LNCAP (cell line): ENCODE data around the gene MIF4GD.

Experiments used
- TF ChIP-seq, protein P1 (sequence below): fragments of 450-650 bp; IDR thresholded peaks from 2 replicates; pipeline ENCODE4 v1.5.1; 2017; ENCODE audit warnings: mild to moderate bottlenecking

Gene MIF4GD

DNA sequence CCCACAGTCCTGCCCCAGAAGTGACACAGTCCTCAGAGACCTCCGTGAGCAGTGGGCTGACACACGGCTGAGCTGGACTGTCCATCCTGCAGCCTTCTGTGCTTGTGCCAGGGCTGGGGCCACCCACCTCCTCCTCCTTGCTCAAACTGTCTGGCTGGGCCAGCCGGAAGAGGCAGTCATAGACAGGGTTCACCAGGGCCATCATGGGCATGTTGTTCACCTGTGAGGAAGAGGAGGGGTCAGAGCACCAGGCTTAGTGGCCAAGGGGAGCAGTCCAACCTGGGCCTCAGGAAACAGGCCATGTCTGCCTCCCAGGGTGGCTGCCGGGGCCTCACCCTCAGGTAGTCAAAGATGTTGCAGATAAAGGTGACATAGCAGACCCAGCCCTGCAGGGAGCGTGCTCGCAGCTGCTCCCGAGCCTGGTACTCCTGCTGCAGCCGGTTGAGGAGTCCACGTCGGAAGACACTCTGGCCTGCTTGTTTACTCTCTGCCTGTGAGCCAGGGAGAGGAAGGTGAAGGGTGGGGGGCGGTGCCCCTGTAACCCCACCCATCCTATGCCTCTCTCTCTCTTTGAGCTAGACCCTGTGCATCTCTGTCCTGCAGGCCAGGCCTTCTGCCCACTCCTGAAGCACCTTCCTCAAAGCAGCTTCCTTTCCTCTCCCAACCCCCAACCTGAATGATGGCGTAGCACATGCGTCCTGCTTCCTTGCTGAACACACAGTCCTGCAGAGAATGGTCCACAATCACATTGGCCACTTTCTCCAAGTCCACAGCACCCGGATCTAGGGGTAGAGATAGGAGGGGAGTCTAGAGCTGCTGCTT is 3.4 kb downstream of the MIF4GD start:
- TF ChIP-seq, protein P1, sequence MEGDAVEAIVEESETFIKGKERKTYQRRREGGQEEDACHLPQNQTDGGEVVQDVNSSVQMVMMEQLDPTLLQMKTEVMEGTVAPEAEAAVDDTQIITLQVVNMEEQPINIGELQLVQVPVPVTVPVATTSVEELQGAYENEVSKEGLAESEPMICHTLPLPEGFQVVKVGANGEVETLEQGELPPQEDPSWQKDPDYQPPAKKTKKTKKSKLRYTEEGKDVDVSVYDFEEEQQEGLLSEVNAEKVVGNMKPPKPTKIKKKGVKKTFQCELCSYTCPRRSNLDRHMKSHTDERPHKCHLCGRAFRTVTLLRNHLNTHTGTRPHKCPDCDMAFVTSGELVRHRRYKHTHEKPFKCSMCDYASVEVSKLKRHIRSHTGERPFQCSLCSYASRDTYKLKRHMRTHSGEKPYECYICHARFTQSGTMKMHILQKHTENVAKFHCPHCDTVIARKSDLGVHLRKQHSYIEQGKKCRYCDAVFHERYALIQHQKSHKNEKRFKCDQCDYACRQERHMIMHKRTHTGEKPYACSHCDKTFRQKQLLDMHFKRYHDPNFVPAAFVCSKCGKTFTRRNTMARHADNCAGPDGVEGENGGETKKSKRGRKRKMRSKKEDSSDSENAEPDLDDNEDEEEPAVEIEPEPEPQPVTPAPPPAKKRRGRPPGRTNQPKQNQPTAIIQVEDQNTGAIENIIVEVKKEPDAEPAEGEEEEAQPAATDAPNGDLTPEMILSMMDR, result no peak

DNA sequence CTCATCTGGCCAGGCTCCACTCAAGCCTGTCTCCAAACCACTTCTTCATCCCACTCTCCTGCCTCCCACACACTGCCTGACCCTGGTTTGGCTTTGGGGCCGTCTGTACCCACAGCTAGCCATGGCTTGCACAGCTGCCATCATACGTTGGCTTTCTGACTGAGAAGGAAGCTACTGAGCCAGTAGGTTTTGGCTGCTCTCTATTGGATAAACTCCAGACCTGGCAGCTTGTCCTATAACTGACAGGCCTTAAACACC is 3.9 kb downstream of the MIF4GD start:
- TF ChIP-seq, protein P1, result no peak

DNA sequence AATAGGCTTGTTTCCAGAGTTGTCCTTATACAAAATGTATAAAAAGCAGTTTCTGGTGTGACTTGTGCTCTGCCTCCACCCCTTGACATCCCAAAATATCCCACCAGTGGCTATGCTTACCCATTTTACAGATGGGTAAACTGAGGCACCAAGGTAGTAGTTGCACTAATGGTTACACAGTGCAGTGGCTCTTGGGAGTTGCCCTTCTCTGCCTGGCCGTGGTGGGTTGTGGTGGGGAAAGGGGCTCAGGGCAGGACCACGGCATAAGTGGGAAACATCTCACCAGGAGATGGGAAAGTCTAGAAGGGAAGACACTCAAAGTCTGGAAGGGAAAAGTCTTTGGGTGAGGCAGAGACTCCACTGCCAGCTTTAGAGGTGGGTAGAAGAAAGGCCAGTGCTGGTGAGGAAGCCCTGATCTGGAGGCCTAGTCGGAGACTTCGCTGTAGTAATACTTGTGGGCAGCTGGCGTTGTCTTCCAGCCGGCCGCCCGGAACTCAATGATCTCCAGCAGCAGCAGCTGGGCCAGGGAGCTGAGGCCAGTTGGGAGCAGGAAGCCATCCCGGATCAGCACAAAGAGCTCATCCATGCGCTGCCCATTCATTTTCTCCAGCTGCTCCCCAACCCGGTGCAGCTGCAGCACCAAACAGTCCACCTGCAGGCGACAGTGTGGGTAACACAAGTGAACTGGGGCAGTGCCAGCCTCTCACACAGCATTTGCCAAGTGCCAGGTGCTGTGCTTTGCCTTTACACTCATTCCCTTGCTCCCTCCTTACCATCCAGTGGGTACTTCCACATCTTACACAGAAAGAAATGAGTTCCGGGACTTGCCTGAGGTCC is 4.5 kb downstream of the MIF4GD start:
- TF ChIP-seq, protein P1, result no peak

DNA sequence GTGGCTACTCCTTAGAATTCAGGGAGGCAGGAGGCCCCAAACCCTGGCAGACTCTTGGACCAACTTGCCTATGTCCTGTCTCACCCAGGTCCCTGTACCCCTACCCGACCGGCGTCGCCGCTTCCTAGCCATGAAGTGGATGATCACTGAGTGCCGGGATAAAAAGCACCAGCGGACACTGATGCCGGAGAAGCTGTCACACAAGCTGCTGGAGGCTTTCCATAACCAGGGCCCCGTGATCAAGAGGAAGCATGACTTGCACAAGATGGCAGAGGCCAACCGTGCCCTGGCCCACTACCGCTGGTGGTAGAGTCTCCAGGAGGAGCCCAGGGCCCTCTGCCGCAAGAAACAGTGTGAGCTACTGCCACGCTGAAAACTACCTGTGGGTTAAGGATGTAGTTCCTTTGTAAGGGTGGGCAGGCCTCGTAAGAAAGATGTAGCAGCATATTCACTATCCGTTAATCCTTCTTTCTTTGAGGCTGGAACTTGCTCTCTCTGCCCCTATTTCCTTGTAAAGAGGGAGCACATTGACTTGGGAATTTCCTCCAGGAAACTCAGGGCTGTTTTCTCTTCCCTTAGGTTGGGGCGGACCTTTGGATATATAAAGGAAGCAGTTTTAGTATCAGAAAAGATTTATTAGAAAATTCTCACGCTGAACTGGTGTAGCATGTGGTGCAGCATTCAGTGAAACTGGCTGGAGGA is 5.3 kb downstream of the MIF4GD start:
- TF ChIP-seq, protein P1, result no peak

DNA sequence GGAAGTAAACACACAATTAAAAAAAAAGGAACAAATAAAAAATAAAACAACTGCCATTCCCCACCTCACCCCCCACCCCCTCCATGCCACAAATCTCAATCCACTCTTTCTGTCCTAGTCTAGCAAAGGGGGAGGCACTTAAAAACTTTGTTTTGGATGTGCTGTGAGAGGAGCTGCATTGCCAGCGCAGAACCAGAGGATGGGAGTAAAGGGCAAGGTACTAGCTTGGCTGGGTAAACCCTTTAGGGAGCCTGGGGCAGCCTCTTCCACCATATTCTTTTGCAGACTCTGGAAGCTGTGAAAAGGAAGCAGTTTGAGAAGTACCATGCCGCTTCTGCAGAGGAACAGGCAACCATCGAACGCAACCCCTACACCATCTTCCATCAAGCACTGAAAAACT is 8.0 kb downstream of the MIF4GD start:
- TF ChIP-seq, protein P1, result no peak

DNA sequence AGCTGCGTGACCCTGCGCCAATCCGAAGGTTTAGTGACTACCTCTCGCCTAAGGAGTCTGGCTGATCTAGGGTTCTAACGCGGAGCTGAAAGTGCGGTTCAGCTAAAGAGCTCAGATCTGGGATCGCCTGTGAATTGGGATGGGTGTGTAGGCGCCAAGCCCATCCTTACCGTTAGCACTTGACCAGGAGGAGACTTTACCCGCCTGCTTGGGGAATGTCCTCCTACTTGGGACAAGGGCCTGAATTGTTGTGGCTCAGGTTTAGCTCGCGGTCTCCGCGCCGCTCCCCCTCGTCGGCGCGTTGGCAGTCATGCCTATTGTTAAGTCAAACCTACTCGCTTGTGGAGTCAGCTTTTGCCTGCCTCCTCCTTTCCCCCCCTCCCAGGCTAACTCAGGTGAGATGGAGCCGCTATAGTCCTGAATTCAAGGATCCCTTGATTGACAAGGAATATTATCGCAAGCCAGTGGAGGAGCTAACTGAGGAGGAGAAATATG is 8.9 kb downstream of the MIF4GD start:
- TF ChIP-seq, protein P1, result no peak

DNA sequence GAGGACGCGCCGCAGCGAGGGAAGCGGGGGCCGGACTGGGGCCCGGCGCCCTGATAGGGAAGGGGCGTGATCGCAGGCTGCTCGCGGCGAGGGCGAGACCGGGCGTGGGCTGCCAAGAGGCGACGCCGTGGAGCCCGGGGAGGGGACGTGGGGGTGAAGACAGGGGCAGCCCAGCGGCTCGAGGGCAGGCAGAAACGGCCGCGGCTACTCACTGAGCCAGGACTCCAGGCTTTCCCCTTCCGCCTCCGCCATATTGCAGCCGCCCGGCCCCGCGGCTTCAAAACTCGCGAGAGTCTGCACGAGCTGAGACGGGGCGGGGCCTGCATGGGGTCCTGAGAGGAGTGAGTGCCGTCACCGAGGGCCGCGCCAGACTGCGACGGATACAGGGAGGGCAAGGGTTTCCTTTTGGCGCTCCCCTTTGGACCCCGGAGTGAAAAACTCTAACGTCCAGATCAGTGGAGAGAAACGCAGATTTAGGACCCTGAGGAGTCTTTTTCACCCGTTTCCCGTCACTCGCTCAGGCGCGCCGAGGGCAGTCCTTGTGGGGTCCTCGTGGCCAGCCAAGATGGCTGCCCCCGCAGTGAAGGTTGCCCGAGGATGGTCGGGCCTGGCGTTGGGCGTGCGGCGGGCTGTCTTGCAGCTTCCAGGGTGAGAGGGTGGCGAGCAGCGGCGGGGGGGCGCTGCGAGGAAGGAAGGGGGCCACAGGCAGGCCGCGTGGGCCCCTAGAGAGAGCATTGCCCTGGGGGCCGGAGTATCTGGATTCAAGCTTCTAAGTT is 9.5 kb downstream of the MIF4GD start, which contains the start of the genes GGA3 and MRPS7:
GGA3 (minus strand) TSS at position 271 of the 776 bp plus-strand sequence; CDS start at position 252, 19 bp downstream.
MRPS7 (plus strand) TSS at position 544 of the 776 bp plus-strand sequence; CDS start at position 566, 22 bp downstream.
- TF ChIP-seq, protein P1, result 0 out of 2 replicates have a peak, but pooled peaks have one; percentile 2
